ENCODE results near the gene MTNR1A.

GRCh38 chr4:186553717-186554116 is 1.6 kb downstream of the MTNR1A start:
- no peak for TF ChIP-seq POLR2A (IDR thresholded peaks at IDR 0.05)
- TF ChIP-seq CTCF (IDR thresholded peaks at IDR 0.05): no peak

All from prostate gland (tissue), 2 donors.